Measurements from ENCODE around the gene HERC5.

The HERC5 gene

DNA sequence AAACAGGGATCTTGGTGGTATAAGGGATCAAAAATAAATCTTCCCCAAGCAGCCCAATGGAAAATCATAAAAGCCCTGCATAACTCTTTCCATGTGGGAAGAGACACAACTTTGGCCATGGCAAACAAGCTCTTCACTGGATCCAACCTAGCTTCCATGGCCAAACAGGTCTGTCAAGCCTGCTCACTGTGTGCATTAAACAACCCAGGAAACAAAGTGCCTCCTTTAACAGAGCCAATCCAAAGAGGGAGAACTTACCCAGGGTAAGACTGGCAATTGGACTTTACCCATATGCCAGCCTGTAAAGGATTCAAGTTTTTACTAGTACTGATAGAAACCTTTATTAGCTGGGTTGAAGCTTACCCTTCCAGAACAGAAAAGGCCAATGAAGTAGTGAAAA, 7.6 kb upstream of the HERC5 start:
- Histone ChIP-seq H2BK5ac (ENCODE audit: low read depth, low read length, poor library complexity, severe bottlenecking) (no peak overlapping the region), H3K23ac (ENCODE audit: low read length in 2 of 2) (no peak overlapping the region), H2BK120ac (ENCODE audit: low read depth, low read length) (no peak overlapping the region), H3K36me3 (ENCODE audit: control insufficient read depth in 1 of 2, insufficient read depth in 2 of 2, low read depth in 1 of 2, low read length in 2 of 2) (no peaks in the 10 kb centered on the region), H3K9ac (ENCODE audit: low read length) (no peak overlapping the region), H3K27me3 (ENCODE audit: control insufficient read depth in 1 of 2, insufficient read depth in 1 of 2, low read length in 2 of 2) (no peaks in the 10 kb centered on the region), H3K9me3 (ENCODE audit: control insufficient read depth, low read length) (no peaks in the 10 kb centered on the region), H3K4me3 (ENCODE audit: insufficient read depth in 1 of 2, low read depth in 1 of 2, low read length in 2 of 2) (no peak overlapping the region), H3K4me2 (ENCODE audit: low read length, poor library complexity, severe bottlenecking) (no peak overlapping the region), H4K8ac (ENCODE audit: low read length) (no peak overlapping the region), H3K14ac (ENCODE audit: low read length in 2 of 2) (no peak overlapping the region), H3K27ac (ENCODE audit: low read length, poor library complexity, severe bottlenecking) (no peak overlapping the region), H3K79me1 (replicated peaks; ENCODE audit: low read length, poor library complexity, severe bottlenecking) (no peaks in the 10 kb centered on the region), H3K18ac (ENCODE audit: low read depth in 1 of 2, low read length in 2 of 2) (no peak overlapping the region), H2BK15ac (ENCODE audit: low read depth, poor library complexity, severe bottlenecking) (no peak overlapping the region), H3K4ac (ENCODE audit: low read depth in 1 of 2, low read length in 2 of 2) (no peak overlapping the region), H2BK12ac (ENCODE audit: low read length in 2 of 2) (no peak overlapping the region), H3K4me1 (ENCODE audit: control insufficient read depth, insufficient read depth, low read depth, low read length) (no peaks in the 10 kb centered on the region), H2AK5ac (ENCODE audit: low read length, severe bottlenecking) (no peak overlapping the region), H4K91ac (ENCODE audit: low read length) (no peak overlapping the region), H2AFZ (ENCODE audit: low read depth, low read length) (no peak overlapping the region)
- no peak for DNase-seq

DNA sequence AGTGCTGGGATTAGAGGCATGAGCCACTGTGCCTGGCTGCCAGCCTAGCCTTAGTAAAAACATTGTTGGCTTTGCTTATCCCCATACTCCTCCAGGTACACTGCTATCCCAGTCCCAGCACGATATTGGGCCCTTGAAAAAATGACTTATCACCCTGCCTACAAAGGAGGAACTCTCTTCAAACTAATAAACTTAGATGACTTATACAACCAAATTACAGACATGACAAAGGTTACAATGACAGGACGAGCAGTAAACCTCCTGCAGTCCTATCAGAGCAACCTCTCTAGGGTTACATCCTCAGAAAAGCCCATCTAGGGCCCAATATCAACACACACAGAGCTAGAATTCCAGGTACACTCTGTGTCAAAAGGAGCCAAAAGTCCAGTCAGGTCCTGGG, 5.7 kb upstream of the HERC5 start:
- H3K14ac ChIP-seq (ENCODE audit: low read length in 2 of 2) = no peak overlapping the region
- DNase-seq = no peak
- H3K4me1 ChIP-seq (ENCODE audit: control insufficient read depth, insufficient read depth, low read depth, low read length) = peaks cover 2% of the 10 kb centered on the region
- 82% methylated on average over 2 of the region's 2 CpGs for WGBS
- H3K4me3 ChIP-seq (ENCODE audit: insufficient read depth in 1 of 2, low read depth in 1 of 2, low read length in 2 of 2) = no peak overlapping the region
- no peak overlapping the region for H2BK120ac ChIP-seq (ENCODE audit: low read depth, low read length)
- H3K27ac ChIP-seq (ENCODE audit: low read length, poor library complexity, severe bottlenecking) = no peak overlapping the region
- no peak overlapping the region for H4K91ac ChIP-seq (ENCODE audit: low read length)
- H3K4me2 ChIP-seq (ENCODE audit: low read length, poor library complexity, severe bottlenecking) = no peak overlapping the region
- H3K18ac ChIP-seq (ENCODE audit: low read depth in 1 of 2, low read length in 2 of 2) = no peak overlapping the region
- H3K4ac ChIP-seq (ENCODE audit: low read depth in 1 of 2, low read length in 2 of 2) = no peak overlapping the region
- no peak overlapping the region for H4K8ac ChIP-seq (ENCODE audit: low read length)
- no peaks in the 10 kb centered on the region for H3K79me1 ChIP-seq (replicated peaks; ENCODE audit: low read length, poor library complexity, severe bottlenecking)
- no peak overlapping the region for H2AK5ac ChIP-seq (ENCODE audit: low read length, severe bottlenecking)
- H3K27me3 ChIP-seq (ENCODE audit: control insufficient read depth in 1 of 2, insufficient read depth in 1 of 2, low read length in 2 of 2) = no peaks in the 10 kb centered on the region
- no peak overlapping the region for H3K23ac ChIP-seq (ENCODE audit: low read length in 2 of 2)
- no peak overlapping the region for H3K9ac ChIP-seq (ENCODE audit: low read length)
- H2BK12ac ChIP-seq (ENCODE audit: low read length in 2 of 2) = no peak overlapping the region
- no peak overlapping the region for H2AFZ ChIP-seq (ENCODE audit: low read depth, low read length)
- H2BK5ac ChIP-seq (ENCODE audit: low read depth, low read length, poor library complexity, severe bottlenecking) = no peak overlapping the region
- H2BK15ac ChIP-seq (ENCODE audit: low read depth, poor library complexity, severe bottlenecking) = no peak overlapping the region
- H3K36me3 ChIP-seq (ENCODE audit: control insufficient read depth in 1 of 2, insufficient read depth in 2 of 2, low read depth in 1 of 2, low read length in 2 of 2) = no peaks in the 10 kb centered on the region
- no peaks in the 10 kb centered on the region for H3K9me3 ChIP-seq (ENCODE audit: control insufficient read depth, low read length)

DNA sequence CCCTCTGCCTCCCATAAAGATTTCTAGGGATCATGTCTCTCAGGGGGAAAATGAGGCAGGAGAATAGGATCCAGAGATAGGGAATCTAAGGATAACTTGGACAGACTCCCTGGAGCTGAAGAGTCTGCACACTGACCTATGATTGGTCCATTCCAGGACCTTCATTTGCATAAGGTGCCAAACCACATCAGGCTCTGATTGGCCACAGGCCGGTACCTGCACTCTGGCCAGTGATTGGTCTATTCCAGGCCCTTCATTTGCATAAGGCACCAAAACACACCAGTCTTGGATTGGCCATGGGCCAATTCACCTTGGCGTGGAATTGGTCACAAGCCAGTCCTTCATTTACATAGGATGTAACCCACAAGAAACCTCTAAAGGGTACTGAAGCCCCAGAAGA, 4.0 kb upstream of the HERC5 start:
- Histone ChIP-seq H3K14ac (ENCODE audit: low read length in 2 of 2) (no peak overlapping the region), H2BK15ac (ENCODE audit: low read depth, poor library complexity, severe bottlenecking) (no peak overlapping the region), H3K4me1 (ENCODE audit: control insufficient read depth, insufficient read depth, low read depth, low read length) (peaks cover 13% of the 10 kb centered on the region), H3K27me3 (ENCODE audit: control insufficient read depth in 1 of 2, insufficient read depth in 1 of 2, low read length in 2 of 2) (no peaks in the 10 kb centered on the region), H3K23ac (ENCODE audit: low read length in 2 of 2) (no peak overlapping the region), H3K36me3 (ENCODE audit: control insufficient read depth in 1 of 2, insufficient read depth in 2 of 2, low read depth in 1 of 2, low read length in 2 of 2) (no peaks in the 10 kb centered on the region), H2AFZ (ENCODE audit: low read depth, low read length) (no peak overlapping the region), H3K4me2 (ENCODE audit: low read length, poor library complexity, severe bottlenecking) (no peak overlapping the region), H2BK12ac (ENCODE audit: low read length in 2 of 2) (no peak overlapping the region), H3K79me1 (replicated peaks; ENCODE audit: low read length, poor library complexity, severe bottlenecking) (no peaks in the 10 kb centered on the region), H3K18ac (ENCODE audit: low read depth in 1 of 2, low read length in 2 of 2) (no peak overlapping the region), H2BK5ac (ENCODE audit: low read depth, low read length, poor library complexity, severe bottlenecking) (no peak overlapping the region), H3K9me3 (ENCODE audit: control insufficient read depth, low read length) (no peaks in the 10 kb centered on the region), H2AK5ac (ENCODE audit: low read length, severe bottlenecking) (no peak overlapping the region), H4K8ac (ENCODE audit: low read length) (no peak overlapping the region), H3K4ac (ENCODE audit: low read depth in 1 of 2, low read length in 2 of 2) (no peak overlapping the region), H3K9ac (ENCODE audit: low read length) (no peak overlapping the region), H3K4me3 (ENCODE audit: insufficient read depth in 1 of 2, low read depth in 1 of 2, low read length in 2 of 2) (no peak overlapping the region), H3K27ac (ENCODE audit: low read length, poor library complexity, severe bottlenecking) (no peak overlapping the region), H4K91ac (ENCODE audit: low read length) (no peak overlapping the region), H2BK120ac (ENCODE audit: low read depth, low read length) (no peak overlapping the region)
- no peak for DNase-seq
- 93% methylated on average over 2 of the region's 2 CpGs for WGBS

DNA sequence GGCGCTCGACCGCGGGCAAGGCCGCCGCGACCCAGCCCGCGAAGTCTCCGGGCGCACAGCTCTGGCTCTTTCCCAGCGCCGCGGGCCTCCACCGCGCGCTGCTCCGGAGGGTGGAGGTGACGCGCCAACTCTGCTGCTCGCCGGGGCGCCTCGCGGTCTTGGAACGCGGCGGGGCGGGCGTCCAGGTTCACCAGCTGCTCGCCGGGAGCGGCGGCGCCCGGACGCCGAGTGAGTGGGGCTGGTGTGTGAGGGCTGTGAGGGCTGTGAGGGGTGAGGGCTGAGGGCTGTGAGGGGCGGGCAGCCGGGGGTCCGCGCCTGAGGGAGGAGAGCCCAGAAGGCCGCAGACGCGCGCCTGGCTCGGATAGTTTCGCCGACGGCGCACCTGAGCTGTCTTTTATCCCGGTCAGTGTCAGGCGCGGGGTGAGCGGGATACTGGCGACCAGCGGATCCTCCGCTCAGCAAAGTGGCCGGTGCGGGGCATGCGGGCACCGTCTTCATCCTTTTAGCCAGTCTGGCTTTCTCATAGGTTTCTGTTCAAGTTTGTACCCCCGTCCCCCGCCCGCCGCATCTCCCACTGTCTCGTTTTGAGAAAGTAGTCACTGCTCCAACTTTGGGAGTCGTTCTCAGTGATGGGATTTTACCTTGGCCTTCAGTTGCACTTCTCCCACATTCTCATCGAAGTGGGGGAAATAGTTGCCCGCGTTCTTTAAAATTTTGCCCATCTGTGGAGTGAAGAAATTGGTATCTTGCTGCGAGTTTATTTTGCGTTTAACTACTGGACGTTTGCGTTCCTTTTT, 586 bp downstream of the HERC5 start:
- H4K91ac ChIP-seq (ENCODE audit: low read length) = no peak overlapping the region
- H3K4me1 ChIP-seq (ENCODE audit: control insufficient read depth, insufficient read depth, low read depth, low read length) = peaks cover 13% of the 10 kb centered on the region
- H2AK5ac ChIP-seq (ENCODE audit: low read length, severe bottlenecking) = no peak overlapping the region
- peak overlapping the region; percentile 67 for H4K8ac ChIP-seq (ENCODE audit: low read length)
- H3K4ac ChIP-seq (ENCODE audit: low read depth in 1 of 2, low read length in 2 of 2) = peak overlapping the region in 1 of 2 experiments; percentile 8
- H3K23ac ChIP-seq (ENCODE audit: low read length in 2 of 2) = peak overlapping the region in 1 of 2 experiments; percentile 42
- no peaks in the 10 kb centered on the region for H3K27me3 ChIP-seq (ENCODE audit: control insufficient read depth in 1 of 2, insufficient read depth in 1 of 2, low read length in 2 of 2)
- peaks cover 0 to 3% of the 10 kb centered on the region in 2 experiments for H3K36me3 ChIP-seq (ENCODE audit: control insufficient read depth in 1 of 2, insufficient read depth in 2 of 2, low read depth in 1 of 2, low read length in 2 of 2)
- H2AFZ ChIP-seq (ENCODE audit: low read depth, low read length) = peak overlapping the region; percentile 33
- H3K14ac ChIP-seq (ENCODE audit: low read length in 2 of 2) = no peak overlapping the region
- no peak overlapping the region for H3K27ac ChIP-seq (ENCODE audit: low read length, poor library complexity, severe bottlenecking)
- H2BK15ac ChIP-seq (ENCODE audit: low read depth, poor library complexity, severe bottlenecking) = no peak overlapping the region
- H3K18ac ChIP-seq (ENCODE audit: low read depth in 1 of 2, low read length in 2 of 2) = peak overlapping the region in 1 of 2 experiments; percentile 34
- peak; percentile 50 for DNase-seq
- peak overlapping the region; percentile 83 for H3K4me2 ChIP-seq (ENCODE audit: low read length, poor library complexity, severe bottlenecking)
- no peak overlapping the region for H2BK5ac ChIP-seq (ENCODE audit: low read depth, low read length, poor library complexity, severe bottlenecking)
- H3K9me3 ChIP-seq (ENCODE audit: control insufficient read depth, low read length) = no peaks in the 10 kb centered on the region
- no peak overlapping the region for H2BK120ac ChIP-seq (ENCODE audit: low read depth, low read length)
- H3K79me1 ChIP-seq (replicated peaks; ENCODE audit: low read length, poor library complexity, severe bottlenecking) = no peaks in the 10 kb centered on the region
- H3K9ac ChIP-seq (ENCODE audit: low read length) = peak overlapping the region; percentile 64
- H3K4me3 ChIP-seq (ENCODE audit: insufficient read depth in 1 of 2, low read depth in 1 of 2, low read length in 2 of 2) = peak overlapping the region; percentile 65 to 89
- WGBS = 7% methylated on average over 58 of the region's 75 CpGs
- H2BK12ac ChIP-seq (ENCODE audit: low read length in 2 of 2) = peak overlapping the region in 1 of 2 experiments; percentile 83

All from mesenchymal stem cell (in vitro differentiated cells and primary cell).